ENCODE results near the gene KLF15.

Gene KLF15

DNA sequence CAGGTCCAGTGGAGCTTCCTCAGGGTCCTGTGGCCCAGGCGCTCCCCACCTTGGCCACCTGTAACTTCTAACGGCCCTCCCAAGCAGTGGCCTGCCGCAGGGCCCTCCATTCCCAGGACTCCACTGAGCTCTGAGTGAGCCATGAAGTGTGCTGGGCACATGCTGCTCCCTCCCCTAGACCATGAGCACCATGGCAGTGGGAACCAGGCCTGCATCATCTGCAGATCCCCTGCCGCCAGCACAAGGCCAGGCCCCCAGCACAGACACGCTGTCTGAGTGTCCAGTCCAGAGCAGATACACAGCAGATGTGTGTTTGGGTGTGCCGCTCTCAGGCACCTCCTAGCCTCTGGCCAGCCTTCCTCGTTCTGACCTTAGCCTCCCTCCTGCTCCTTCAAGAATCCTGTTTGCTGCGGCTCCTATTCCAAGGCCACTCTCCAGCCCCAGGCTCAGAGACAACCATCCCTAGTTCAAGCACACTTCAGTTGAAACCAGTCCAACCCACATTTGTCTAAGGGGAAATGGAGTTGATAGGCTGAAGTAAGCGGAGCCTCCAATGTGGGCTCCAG is 7.0 kb upstream of the KLF15 start:
- H3K27me3 ChIP-seq (ENCODE audit: control insufficient read depth, insufficient read depth, low read length, poor library complexity, severe bottlenecking) = peaks cover 10% of the 10 kb centered on the region
- WGBS, 2 experiments = 91 to 95% methylated on average over 9 of the region's 9 CpGs
- H3K36me3 ChIP-seq (ENCODE audit: control insufficient read depth, insufficient read depth, low read length) = no peaks in the 10 kb centered on the region
- H3K27ac ChIP-seq (ENCODE audit: insufficient read depth, low read depth, low read length, poor library complexity, severe bottlenecking) = no peak overlapping the region
- no peaks in the 10 kb centered on the region for H3K4me1 ChIP-seq (ENCODE audit: control insufficient read depth, insufficient read depth, low read length)
- H3K4me3 ChIP-seq (ENCODE audit: insufficient read depth, low read depth, low read length) = no peak overlapping the region
- H3K9me3 ChIP-seq (ENCODE audit: control insufficient read depth, low read length) = no peaks in the 10 kb centered on the region

DNA sequence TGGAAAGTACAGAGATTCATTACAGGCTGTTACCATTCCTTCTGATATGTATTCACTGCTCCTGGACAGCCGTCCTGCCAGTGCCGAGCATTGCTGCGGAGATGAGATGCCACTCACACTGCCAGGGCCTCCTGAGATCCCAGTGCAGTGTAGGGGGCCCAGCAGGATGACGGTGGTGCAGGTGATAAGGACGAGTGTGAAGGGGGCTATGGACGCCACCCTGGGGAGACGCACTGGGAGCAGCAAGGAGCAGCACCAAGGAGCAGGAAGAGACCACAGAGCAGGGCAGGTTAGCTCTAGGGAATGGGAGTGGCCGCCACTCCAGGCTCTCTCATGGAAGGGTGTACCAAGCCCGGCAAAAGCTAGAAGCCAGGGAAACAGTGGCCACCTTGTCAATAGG is 4.0 kb upstream of the KLF15 start:
- H3K27me3 ChIP-seq (ENCODE audit: control insufficient read depth, insufficient read depth, low read length, poor library complexity, severe bottlenecking) = peaks cover 35% of the 10 kb centered on the region
- H3K4me3 ChIP-seq (ENCODE audit: insufficient read depth, low read depth, low read length) = no peak overlapping the region

DNA sequence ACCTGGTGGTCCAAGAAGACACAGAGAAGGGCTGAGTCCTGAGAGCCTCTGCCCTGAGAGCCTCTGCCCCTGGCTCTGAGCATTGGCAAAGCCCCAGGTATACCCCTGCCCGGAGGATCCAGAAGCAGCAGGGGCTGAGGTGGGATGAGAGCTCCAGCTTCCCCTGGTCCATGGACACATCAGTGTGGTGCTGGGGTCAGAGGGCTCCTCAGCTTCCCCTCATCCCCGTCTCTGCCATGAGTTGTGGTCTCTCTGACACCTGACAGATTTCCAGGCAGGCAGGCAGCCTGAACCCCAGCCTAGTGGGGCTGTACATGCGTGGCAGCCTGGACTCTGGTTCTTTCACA is 3.5 kb upstream of the KLF15 start:
- Histone ChIP-seq H3K36me3 (ENCODE audit: control insufficient read depth, insufficient read depth, low read length) (no peaks in the 10 kb centered on the region), H3K27me3 (ENCODE audit: control insufficient read depth, insufficient read depth, low read length, poor library complexity, severe bottlenecking) (peaks cover 37% of the 10 kb centered on the region), H3K4me3 (ENCODE audit: insufficient read depth, low read depth, low read length) (no peak overlapping the region), H3K27ac (ENCODE audit: insufficient read depth, low read depth, low read length, poor library complexity, severe bottlenecking) (no peak overlapping the region), H3K9me3 (ENCODE audit: control insufficient read depth, low read length) (no peaks in the 10 kb centered on the region), H3K4me1 (ENCODE audit: control insufficient read depth, insufficient read depth, low read length) (peaks cover 7% of the 10 kb centered on the region)
- 89 to 91% methylated on average over 3 of the region's 3 CpGs for WGBS, 2 experiments

More for the DNA sequence above, 4.0 kb upstream of the KLF15 start:
- Histone ChIP-seq H3K4me1 (ENCODE audit: control insufficient read depth, insufficient read depth, low read length) (peaks cover 4% of the 10 kb centered on the region), H3K9me3 (ENCODE audit: control insufficient read depth, low read length) (no peaks in the 10 kb centered on the region), H3K27ac (ENCODE audit: insufficient read depth, low read depth, low read length, poor library complexity, severe bottlenecking) (no peak overlapping the region), H3K36me3 (ENCODE audit: control insufficient read depth, insufficient read depth, low read length) (no peaks in the 10 kb centered on the region)
- WGBS, 2 experiments = 89 to 93% methylated on average over 9 of the region's 9 CpGs

DNA sequence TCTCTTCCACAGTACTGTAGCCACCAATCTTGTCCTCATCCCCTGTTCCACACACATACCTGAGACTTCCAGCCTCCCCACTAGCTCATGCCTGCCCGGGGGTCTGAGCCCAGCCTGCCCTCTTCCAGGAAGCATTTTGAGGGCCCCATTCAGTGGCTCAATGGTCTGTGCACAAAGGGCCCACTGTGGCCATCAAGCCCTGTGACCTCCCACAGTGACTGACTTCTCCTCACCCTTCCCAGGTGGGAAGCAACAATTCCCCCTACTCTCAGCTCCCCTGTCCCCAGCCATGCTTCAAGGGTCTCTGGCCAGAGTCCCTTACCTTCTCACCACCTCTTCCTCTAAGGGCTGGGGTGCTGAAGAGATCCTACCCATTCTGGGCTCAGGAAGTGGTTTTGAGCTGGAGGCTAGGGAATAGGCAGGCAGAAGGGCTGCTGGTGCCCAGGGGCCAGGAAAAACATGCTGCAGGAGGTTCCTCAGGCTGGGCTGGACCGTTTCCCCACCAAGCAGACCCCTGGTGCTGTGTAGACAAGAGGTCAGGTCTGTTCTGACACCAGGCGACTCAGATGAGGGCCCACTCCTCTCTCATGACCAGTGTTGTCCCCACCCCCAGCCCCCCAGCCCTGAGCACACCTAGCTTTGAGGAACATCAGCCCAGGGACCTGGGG is 3.0 kb upstream of the KLF15 start:
- no peak overlapping the region for H3K27ac ChIP-seq (ENCODE audit: insufficient read depth, low read depth, low read length, poor library complexity, severe bottlenecking)
- no peaks in the 10 kb centered on the region for H3K36me3 ChIP-seq (ENCODE audit: control insufficient read depth, insufficient read depth, low read length)
- H3K4me3 ChIP-seq (ENCODE audit: insufficient read depth, low read depth, low read length) = no peak overlapping the region
- no peaks in the 10 kb centered on the region for H3K9me3 ChIP-seq (ENCODE audit: control insufficient read depth, low read length)
- peaks cover 37% of the 10 kb centered on the region for H3K27me3 ChIP-seq (ENCODE audit: control insufficient read depth, insufficient read depth, low read length, poor library complexity, severe bottlenecking)
- 87 to 90% methylated on average over 3 of the region's 3 CpGs for WGBS, 2 experiments
- H3K4me1 ChIP-seq (ENCODE audit: control insufficient read depth, insufficient read depth, low read length) = peaks cover 7% of the 10 kb centered on the region

- WGBS, 2 experiments = 80% methylated on average over 3 of the region's 3 CpGs
- Histone ChIP-seq H3K4me1 (ENCODE audit: control insufficient read depth, insufficient read depth, low read length) (peaks cover 7% of the 10 kb centered on the region), H3K27me3 (ENCODE audit: control insufficient read depth, insufficient read depth, low read length, poor library complexity, severe bottlenecking) (peaks cover 37% of the 10 kb centered on the region)
These were observed 1.6 kb upstream of the KLF15 start for GRCh38 chr3:126358816-126359181.

DNA sequence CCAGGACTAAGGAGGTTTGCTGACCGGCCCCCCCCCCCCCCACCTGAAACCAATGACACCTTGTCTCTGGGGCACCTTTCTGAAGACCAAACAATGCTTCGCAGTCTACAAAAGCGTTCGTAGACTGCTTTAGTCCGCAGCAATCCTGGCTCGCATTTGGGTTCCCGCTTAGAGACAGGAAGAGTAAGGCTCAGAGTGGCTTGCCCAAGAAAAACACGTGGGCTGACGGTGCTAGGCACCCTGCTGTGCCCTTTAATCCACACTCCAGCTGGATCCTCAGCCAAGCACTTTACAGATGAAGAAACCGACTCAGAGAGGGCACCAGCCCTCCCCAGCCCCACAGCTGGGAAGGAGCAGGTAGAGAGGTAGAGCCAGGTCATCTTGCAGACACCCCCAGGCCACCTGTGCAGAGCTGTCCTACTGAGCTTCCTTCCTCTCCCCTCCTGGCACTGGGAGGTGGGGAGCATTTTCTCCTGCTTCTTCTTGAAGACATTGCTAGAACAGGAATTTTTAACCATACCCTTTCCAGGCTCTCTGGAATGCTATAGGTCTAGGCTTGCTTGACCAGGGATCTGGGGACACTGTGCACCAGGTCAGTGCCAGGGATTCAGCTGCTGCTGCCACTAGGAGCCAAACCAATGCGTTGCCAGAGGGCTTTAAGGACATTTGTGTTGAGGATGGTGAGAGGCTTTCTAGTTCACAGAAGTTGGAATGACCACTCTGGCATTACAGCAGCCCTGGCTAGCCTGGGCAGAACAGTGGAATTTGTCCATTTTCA is 1.0 kb upstream of the KLF15 start:
- WGBS, 2 experiments = 6% methylated on average over 11 of the region's 11 CpGs
- Histone ChIP-seq H3K4me1 (ENCODE audit: control insufficient read depth, insufficient read depth, low read length) (peaks cover 7% of the 10 kb centered on the region), H3K4me3 (ENCODE audit: insufficient read depth, low read depth, low read length) (peak overlapping the region; percentile 65), H3K36me3 (ENCODE audit: control insufficient read depth, insufficient read depth, low read length) (no peaks in the 10 kb centered on the region), H3K27me3 (ENCODE audit: control insufficient read depth, insufficient read depth, low read length, poor library complexity, severe bottlenecking) (peaks cover 37% of the 10 kb centered on the region), H3K9me3 (ENCODE audit: control insufficient read depth, low read length) (no peaks in the 10 kb centered on the region), H3K27ac (ENCODE audit: insufficient read depth, low read depth, low read length, poor library complexity, severe bottlenecking) (no peak overlapping the region)

More at GRCh38 chr3:126358816-126359181, 1.6 kb upstream of the KLF15 start:
- Histone ChIP-seq H3K27ac (ENCODE audit: insufficient read depth, low read depth, low read length, poor library complexity, severe bottlenecking) (no peak overlapping the region), H3K4me3 (ENCODE audit: insufficient read depth, low read depth, low read length) (no peak overlapping the region), H3K36me3 (ENCODE audit: control insufficient read depth, insufficient read depth, low read length) (no peaks in the 10 kb centered on the region), H3K9me3 (ENCODE audit: control insufficient read depth, low read length) (no peaks in the 10 kb centered on the region)

- Histone ChIP-seq H3K27me3 (ENCODE audit: control insufficient read depth, insufficient read depth, low read length, poor library complexity, severe bottlenecking) (peaks cover 37% of the 10 kb centered on the region), H3K4me1 (ENCODE audit: control insufficient read depth, insufficient read depth, low read length) (peaks cover 7% of the 10 kb centered on the region), H3K9me3 (ENCODE audit: control insufficient read depth, low read length) (no peaks in the 10 kb centered on the region), H3K4me3 (ENCODE audit: insufficient read depth, low read depth, low read length) (peak overlapping the region; percentile 53), H3K27ac (ENCODE audit: insufficient read depth, low read depth, low read length, poor library complexity, severe bottlenecking) (no peak overlapping the region), H3K36me3 (ENCODE audit: control insufficient read depth, insufficient read depth, low read length) (no peaks in the 10 kb centered on the region)
- WGBS, 2 experiments = 0% methylated on average over 100 of the region's 100 CpGs
These were observed 589 bp downstream of the KLF15 start for GRCh38 chr3:126356373-126357264.

DNA sequence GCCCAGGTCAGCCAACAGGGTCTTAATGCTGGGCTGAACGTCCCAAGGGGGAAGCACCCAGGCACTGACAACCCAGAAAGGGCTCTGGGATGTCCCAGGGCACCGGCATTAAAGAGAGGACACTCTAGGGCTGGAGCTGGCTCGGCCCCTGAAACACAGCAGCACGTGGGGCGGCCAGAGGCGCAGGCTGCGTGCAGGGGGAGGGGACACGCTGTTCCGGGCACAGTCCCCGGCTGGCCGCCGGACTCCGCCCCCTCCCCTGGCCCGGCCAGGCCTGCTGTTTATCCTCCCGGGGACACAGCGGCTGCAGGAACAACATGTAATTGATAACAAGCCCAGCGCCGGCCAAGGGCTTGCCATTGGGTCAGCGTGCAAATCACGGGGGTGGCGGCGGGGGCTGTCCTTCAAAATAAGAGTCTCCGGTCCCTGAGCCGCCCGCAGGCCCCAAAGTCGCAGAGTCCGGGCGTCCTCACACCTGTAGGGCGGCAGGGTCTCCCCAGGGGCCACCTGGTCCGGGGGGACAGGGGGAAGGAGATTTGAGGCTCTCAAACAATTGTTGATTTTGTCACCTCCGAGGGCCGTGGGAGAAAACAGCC is 1.3 kb downstream of the KLF15 start:
- no peak overlapping the region for H3K27ac ChIP-seq (ENCODE audit: insufficient read depth, low read depth, low read length, poor library complexity, severe bottlenecking)
- peak overlapping the region; percentile 53 for H3K4me3 ChIP-seq (ENCODE audit: insufficient read depth, low read depth, low read length)
- WGBS, 2 experiments = 0 to 1% methylated on average over 32 of the region's 32 CpGs
- H3K4me1 ChIP-seq (ENCODE audit: control insufficient read depth, insufficient read depth, low read length) = peaks cover 7% of the 10 kb centered on the region
- H3K9me3 ChIP-seq (ENCODE audit: control insufficient read depth, low read length) = no peaks in the 10 kb centered on the region
- H3K36me3 ChIP-seq (ENCODE audit: control insufficient read depth, insufficient read depth, low read length) = no peaks in the 10 kb centered on the region
- peaks cover 37% of the 10 kb centered on the region for H3K27me3 ChIP-seq (ENCODE audit: control insufficient read depth, insufficient read depth, low read length, poor library complexity, severe bottlenecking)

- Histone ChIP-seq H3K4me1 (ENCODE audit: control insufficient read depth, insufficient read depth, low read length) (peaks cover 7% of the 10 kb centered on the region), H3K36me3 (ENCODE audit: control insufficient read depth, insufficient read depth, low read length) (no peaks in the 10 kb centered on the region), H3K27me3 (ENCODE audit: control insufficient read depth, insufficient read depth, low read length, poor library complexity, severe bottlenecking) (peaks cover 36% of the 10 kb centered on the region), H3K27ac (ENCODE audit: insufficient read depth, low read depth, low read length, poor library complexity, severe bottlenecking) (no peak overlapping the region), H3K4me3 (ENCODE audit: insufficient read depth, low read depth, low read length) (no peak overlapping the region), H3K9me3 (ENCODE audit: control insufficient read depth, low read length) (no peaks in the 10 kb centered on the region)
- WGBS, 2 experiments = 49 to 58% methylated on average over 3 of the region's 3 CpGs
These were observed 2.0 kb downstream of the KLF15 start for GRCh38 chr3:126355251-126355650.

All from ectodermal cell (in vitro differentiated cells).